T-helper 2 cell treated with Interferon-gamma antibody and Interleukin-4, amounts not matched to agents 100 ng/mL and 5 ng/mL, for 36 hours (primary cell): ENCODE measurements around the gene CAMTA1. TPM values are rescaled to one million over a fixed set of nuclear protein-coding genes. Genes with fewer than 3 reads are reported as not detected.

Experiments used
- intact Hi-C: fragments of 100-400 bp; cut with micrococcal nuclease; formaldehyde crosslinking; loops from one replicate; pipeline ENCODE4 v1.15.1; 2023
- total RNA-seq: library from RNA; stranded (reverse); gene quantifications from 2 replicates; pipeline ENCODE4 v1.2.3, GENCODE V29; 2022

Gene CAMTA1
- total RNA-seq, 1 donor from 2014 or later, result 40.7 TPM

GRCh38 chr1:7441143-7441841 lies 656.0 kb downstream of the CAMTA1 start:
- intact Hi-C loops, result no loop called here

DNA sequence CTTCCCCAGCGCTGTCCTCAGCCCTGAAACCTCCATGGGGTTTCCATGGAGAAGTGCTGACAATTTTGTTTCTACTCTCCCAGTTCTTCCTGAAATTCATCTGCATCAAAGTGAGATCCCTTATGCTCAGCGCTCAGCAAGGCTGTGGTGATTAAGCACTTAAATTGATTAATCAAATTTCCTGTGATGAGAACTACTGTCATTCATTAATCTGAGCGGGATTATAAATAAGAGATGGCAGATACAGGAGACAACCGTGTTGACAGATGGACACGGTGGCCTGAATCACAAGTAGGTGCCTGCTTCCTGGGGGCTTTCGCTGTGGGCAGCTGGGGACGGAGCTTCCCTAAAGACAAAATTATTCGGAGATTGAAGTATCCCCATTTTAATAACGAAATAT lies 656.8 kb downstream of the CAMTA1 start:
- intact Hi-C loops, result no loop called here

- intact Hi-C loops, result no loop called here
These were observed 657.7 kb downstream of the CAMTA1 start for GRCh38 chr1:7442918-7443317.

GRCh38 chr1:7444363-7444762 lies 659.1 kb downstream of the CAMTA1 start:
- intact Hi-C loops, result no loop called here

GRCh38 chr1:7447093-7447492 lies 661.8 kb downstream of the CAMTA1 start:
- intact Hi-C loops, result no loop called here

- intact Hi-C loops, result no loop called here
These were observed 662.5 kb downstream of the CAMTA1 start for GRCh38 chr1:7447736-7448135.

DNA sequence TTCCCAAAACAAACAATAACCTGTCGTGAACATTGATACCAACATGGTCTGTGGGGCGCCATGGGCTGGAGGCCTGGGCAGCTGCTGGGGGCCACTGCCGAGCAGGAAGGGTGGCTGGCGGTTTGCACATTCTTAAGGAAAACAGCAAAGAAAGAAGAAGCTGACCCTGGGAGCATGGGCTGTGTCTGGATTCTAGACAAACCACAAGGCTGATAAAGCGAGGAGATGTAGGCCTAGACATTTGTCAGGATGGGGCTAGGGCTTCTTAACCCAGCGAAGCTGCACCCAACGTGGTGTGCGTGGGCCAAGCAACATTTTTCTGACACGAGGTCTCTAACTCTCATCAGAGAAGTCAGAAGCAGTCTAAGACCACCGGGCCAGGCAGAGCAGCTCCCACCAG lies 663.7 kb downstream of the CAMTA1 start:
- intact Hi-C loops, result no loop called here

DNA sequence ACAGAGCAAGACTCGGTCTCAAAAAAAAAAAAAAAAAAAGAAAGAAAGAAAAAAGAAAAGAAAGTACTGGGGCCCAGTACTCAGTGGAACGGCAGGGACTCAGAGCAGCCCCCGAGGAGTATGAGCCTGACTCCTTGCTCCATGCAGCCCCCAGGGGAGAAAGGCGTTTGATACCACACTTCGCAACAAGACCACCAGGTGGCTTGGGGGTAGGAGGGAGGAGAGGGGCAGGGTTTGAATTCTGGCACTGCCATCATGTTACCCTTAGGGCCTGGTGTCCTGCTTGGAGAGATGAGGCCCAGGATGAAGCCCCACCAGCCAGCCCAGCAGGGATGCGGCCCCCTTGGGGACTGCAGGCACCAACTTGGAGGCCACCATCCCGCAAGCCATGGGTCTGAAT lies 664.5 kb downstream of the CAMTA1 start:
- intact Hi-C loops, result no loop called here

GRCh38 chr1:7450838-7451237 lies 665.6 kb downstream of the CAMTA1 start:
- intact Hi-C loops, result no loop called here

DNA sequence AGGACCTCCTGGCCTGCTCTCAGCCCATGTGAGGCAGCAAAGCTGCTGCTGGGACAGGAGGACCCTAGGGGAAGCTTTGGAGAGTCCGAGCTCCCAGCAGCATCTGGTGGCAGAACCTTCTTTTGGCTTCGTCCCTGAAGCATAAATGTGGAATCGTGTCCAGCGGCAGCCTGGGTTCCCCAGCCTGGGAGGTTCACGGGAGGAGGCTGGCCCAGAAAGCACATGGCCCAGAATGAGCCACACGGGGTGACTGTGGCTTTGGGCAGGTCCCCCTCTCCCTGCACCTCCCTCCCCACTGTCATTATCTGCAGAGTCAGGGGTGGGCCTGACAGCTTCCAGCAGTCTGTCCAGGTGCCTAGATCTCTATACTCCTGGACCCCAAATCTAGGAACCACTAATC lies 667.8 kb downstream of the CAMTA1 start:
- intact Hi-C loops, result no loop called here

- intact Hi-C loops, result no loop called here
These were observed 669.0 kb downstream of the CAMTA1 start for GRCh38 chr1:7454052-7454815.

DNA sequence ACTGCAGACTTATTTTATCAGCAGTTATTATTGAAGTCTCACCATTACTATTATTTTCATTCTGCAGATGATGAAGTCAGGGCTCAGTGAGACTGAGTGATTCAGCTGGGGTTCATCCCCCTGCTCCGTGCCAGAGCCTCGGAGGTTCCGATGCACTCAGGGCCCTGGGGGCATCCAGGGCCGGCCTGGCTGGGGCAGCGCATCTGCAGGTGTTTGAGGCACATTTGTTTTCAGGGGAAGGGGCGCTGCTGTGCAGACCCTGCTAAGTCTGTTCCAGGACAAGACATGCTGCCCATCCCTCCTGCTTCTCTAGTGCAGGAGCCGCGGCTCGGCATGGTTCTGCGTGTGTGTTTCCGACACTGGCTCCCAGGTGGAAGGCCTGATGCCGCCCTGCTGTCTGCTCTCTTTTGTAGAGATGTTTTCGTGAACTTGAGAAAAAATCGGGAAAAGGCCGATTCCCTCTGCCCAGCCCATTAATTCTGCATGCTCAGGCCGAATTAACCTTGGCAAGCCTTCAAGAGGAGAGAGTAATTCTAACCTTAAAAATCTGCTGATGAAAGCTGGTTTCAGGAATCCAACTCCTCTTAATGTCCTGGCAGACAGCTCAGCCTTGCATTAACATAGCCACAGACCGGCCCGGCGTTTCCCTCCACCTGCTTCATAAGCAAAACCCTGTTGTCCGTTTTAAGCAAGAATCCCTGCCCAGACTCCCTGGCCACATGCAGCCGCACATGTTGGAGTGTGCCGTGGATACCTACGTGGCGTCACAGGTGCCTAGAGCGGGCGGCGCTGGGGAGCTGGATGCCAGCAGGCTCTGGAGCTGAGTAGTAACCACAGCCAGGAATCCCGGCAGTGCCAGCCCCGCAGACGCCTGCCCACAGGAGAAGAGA lies 669.9 kb downstream of the CAMTA1 start:
- intact Hi-C loops, result no loop called here

DNA sequence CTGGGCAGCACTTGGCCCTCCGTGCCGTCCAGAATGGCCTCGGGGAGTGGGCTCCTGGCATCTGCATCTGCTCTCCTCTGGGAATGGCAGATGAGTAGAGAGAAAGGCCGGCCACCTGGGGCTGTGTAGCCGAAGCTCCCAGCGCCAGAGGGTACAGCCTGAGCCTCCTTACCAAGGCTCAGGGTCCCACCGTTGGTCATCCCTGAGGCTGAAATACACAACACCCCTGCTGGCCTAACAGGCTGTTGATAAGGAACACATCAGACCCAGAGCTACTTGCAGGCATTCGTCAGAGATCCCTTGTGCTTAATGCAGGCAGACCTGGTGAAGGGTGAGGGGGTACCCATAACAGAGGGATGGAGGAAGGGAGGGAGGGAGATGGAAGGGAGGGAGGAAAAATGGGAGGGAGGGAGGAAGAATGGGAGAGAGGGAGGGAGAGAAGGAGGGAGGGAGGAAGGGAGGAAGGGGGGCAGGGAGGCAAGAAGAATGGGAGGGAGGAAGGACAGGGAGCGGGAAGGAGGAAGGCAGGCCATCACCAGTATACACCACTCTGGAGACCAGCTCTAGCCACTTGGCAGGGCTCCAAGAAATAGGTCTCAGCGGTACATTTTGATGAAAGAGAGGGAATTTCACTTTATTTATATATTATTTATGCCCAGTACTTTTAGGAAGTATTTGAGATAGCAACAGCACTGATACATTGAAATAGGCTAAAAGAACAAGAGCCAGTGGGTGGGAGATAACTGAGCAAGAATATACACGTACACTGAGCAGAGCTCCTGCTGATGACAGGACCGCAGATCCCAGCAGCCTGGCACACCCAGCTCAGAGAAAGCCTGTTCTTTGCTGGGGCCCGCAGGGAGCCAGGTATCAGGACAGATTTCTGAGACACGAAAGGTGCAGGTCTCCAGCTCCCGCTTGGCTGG lies 670.8 kb downstream of the CAMTA1 start:
- intact Hi-C loops, result no loop called here

- intact Hi-C loops, result no loop called here
These were observed 671.4 kb downstream of the CAMTA1 start for GRCh38 chr1:7456722-7457082.

DNA sequence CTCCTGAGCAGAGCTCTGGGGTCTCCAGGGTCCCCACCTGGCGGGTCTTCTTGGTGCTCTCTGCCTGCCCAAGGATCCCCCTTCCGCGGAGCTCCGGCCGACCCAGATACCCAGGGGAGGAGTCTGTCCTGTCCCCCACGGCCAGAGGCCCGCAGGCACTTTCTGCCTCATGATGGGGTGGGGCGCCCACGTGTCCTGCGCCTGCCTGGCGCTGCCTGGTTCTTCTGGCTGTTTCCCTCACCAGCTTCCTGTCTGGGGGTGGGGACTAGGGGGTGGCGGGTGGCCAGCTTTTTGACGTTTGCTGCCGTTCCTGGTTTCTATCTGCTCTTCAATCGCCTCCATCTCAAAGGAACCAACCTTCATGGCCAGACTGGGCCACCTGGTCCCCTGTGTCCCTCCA lies 672.6 kb downstream of the CAMTA1 start:
- intact Hi-C loops, result no loop called here

GRCh38 chr1:7458946-7459345 lies 673.7 kb downstream of the CAMTA1 start:
- intact Hi-C loops, result no loop called here

DNA sequence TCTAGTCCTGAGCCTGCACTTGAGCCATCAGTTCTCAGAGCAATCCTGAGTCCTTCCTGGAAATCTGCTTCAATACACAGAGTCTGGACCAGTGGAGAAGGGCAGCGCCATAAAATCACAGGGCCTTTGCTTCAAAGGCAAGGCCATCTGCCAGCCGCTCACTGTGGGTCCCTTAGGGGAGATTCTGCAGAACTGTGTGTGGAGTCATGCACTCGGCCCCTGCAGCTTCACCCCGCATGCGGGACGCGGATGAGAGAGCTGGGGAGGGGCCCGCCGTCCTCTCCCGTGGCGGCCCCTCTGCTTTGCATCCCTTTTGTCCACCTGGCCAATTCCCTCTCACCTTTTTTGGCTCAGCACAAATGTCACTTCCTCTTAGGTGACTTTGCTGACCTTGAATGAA lies 674.7 kb downstream of the CAMTA1 start:
- intact Hi-C loops, result no loop called here

GRCh38 chr1:7460807-7461206 lies 675.6 kb downstream of the CAMTA1 start:
- intact Hi-C loops, result no loop called here

DNA sequence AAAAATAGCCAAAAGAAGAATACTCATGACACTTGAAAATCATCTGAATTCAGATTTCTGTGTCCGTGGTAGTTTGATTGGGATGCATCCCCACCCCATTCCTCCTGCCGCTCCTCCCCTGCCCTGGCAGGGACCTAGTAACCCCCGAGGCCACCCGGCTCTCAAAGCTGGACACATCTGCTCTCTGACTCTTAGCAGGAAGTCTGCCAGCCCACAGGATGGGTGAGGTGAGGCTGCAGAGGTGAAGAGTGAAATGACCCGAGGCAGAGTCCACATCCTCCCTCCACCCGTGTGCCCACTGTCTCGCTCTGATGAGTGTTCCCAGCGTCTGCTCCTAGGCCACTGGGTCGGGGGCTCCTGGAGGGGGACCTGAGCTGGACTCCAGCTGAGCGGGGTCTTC lies 677.4 kb downstream of the CAMTA1 start:
- intact Hi-C loops, result no loop called here

DNA sequence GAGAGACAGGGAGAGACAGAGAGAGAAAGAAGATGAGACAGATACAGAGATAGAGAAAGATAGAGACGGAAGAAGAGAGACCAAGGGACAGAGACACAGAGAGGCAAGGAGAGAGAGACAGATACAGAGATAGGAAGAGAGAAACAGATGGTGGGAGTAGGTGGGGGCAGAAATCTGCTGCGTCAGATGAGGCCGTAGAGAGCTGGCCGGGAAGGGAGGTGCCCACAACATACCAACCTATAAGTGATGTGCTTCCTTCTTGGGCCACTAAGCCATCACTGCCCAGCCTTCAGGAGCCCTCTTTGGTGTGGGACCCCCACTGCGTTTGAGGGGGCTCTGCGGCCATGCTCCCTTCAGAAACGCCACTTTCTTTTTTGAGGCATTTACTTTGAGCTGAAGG lies 678.3 kb downstream of the CAMTA1 start:
- intact Hi-C loops, result no loop called here

DNA sequence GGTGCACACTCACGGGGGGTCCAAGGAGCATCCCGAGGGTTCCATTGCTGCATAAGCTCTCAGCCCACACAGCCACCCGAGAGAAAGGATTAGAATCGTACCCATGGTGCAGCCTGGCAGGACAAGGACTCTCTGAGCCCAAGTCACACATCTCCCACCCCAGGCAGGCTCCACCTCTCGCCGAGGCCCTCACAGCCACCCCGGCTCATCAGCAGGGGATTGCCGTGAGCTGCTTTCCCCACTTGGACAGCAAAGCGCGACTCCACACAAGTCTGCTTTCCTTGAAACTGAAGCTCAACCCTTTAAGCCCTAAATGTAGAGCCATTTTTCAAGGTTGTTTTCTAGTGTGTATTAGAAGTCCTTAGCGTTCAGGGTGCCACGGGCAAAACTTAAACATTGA lies 679.5 kb downstream of the CAMTA1 start:
- intact Hi-C loops, result no loop called here
